Heart left ventricle (tissue), 16 donors: ENCODE results near the gene KIF5C. TPM values are rescaled to one million over a fixed set of nuclear protein-coding genes. Genes with fewer than 3 reads are reported as not detected.

Experiments
- ATAC-seq, 4 donors: fragments of 200-7000 bp; cut with Tn5 transposase; one replicate each; pipeline ENCODE4 v1.9.1; 2020 to 2022; ENCODE audit warnings: moderate library complexity in 4 of 4, mild to moderate bottlenecking in 3 of 4, moderate number of reproducible peaks in 1 of 4
- DNase-seq, 5 donors: peaks; one replicate each; pipeline ENCODE4 v3.0.0-alpha.2; 2020
- H3K27ac ChIP-seq, 12 donors: fragments of 200-600 bp; sonication (generic) in 4 of 12; one replicate each; pipeline versions ENCODE4 v1.5.0 to v1.8.0; 2016 to 2022; ENCODE audit warnings: mild to moderate bottlenecking in 2 of 12
- H3K27me3 ChIP-seq, 9 donors: fragments of 200-600 bp; sonication (generic) in 2 of 9; one replicate each; pipeline versions ENCODE4 v1.5.1 to v1.8.0; 2016 to 2022; ENCODE audit warnings: mild to moderate bottlenecking in 3 of 9
- H3K36me3 ChIP-seq, 9 donors: fragments of 200-600 bp; sonication (generic) in 2 of 9; one replicate each; pipeline versions ENCODE4 v1.5.0 to v1.8.0; 2018 to 2022; ENCODE audit warnings: mild to moderate bottlenecking in 2 of 9
- H3K4me1 ChIP-seq, 12 donors: fragments of 200-600 bp; sonication (generic) in 4 of 12; one replicate each; pipeline versions ENCODE4 v1.5.0 to v1.8.0; 2016 to 2022; ENCODE audit warnings: mild to moderate bottlenecking in 3 of 12
- H3K4me3 ChIP-seq, 12 donors: fragments of 200-600 bp; sonication (generic) in 4 of 12; one replicate each; pipeline versions ENCODE4 v1.5.0 to v1.8.0; 2017 to 2022; ENCODE audit warnings: mild to moderate bottlenecking in 9 of 12, moderate library complexity in 4 of 12
- H3K9me3 ChIP-seq, 12 donors: fragments of 200-600 bp; sonication (generic) in 4 of 12; one replicate each; pipeline versions ENCODE4 v1.5.0 to v1.8.0; 2016 to 2022; ENCODE audit warnings: mild to moderate bottlenecking in 1 of 12
- POLR2A ChIP-seq, 2 donors: fragments of 450-650 bp; IDR thresholded peaks; one replicate each; pipeline ENCODE4 v1.6.1; 2017; ENCODE audit warnings: antibody characterized with exemption in 2 of 2, mild to moderate bottlenecking in 2 of 2, moderate library complexity in 2 of 2
- WGBS, 4 donors: extraction: QIAGEN DNeasy Blood & Tissue Kit in 2 of 4; methylation state at CpG; one replicate each; pipeline versions ENCODE4 v1.1.5 to v1.1.7; 2013 to 2018; 5-methylcytosine and 5-hydroxymethylcytosine counted together
- intact Hi-C, 10 donors: fragments of 100-400 bp; cut with DNase I; formaldehyde crosslinking; loops; one replicate each; pipeline versions ENCODE4 v1.11.1 to v1.14.2; 2022
- polyA plus RNA-seq, 2 donors: library from polyadenylated mRNA; stranded (reverse); fragments of 200-250 nt; gene quantifications; one replicate each; pipeline ENCODE4 v1.2.3, GENCODE V29; 2013
- total RNA-seq, 9 donors: library from RNA; depleted of rRNA in 2 of 9; stranded (reverse); fragments of >200 nt in 2 of 9; fragmentation: NEBNext Ultra II Directional in 3 of 9; extraction: Animal tissue kit (Norgen Biotek cat#: 25700) in 3 of 9; gene quantifications; one replicate each; pipeline versions ENCODE4 v1.1.0 to v1.2.4, GENCODE V29; 2016 to 2023
- TF ChIP-seq, protein P1 (sequence below), 12 donors: fragments of 200-600 bp; sonication (generic) in 4 of 12; IDR thresholded peaks; one replicate each; pipeline versions ENCODE4 v1.5.0 to v1.8.0; 2018 to 2022; ENCODE audit warnings: antibody characterized with exemption in 12 of 12, mild to moderate bottlenecking in 5 of 12
- donor health status: ischemic (EF 13 %, LVEDD 7.1; RV severe dilation, severe dysfunction).
- donor health status: healthy with polysubstance abuse.
- donor health status: DM: no; HTN: yes; CAD: no.
- donor health status: DM: no; HTN: no; CAD: no.
- donor health status: ischemic (EF 25% LVEDD 6.9; RV normal size, moderate dysfunction).
- donor health status: ischemic (EF 25% LVEDD 5.7; RV mildly dilated, moderate dysfunction).
- donor health status: healthy.
- donor health status: DM: yes; HTN: yes; CAD: no.
- donor health status: ischemic (EF 35%, LVEDD 5.7; RV mildly dilated, moderate dysfunction).
- donor health status: nonischemic (EF 11% LVEDD 7.7; RV severe dilation, severe dysfunction).
- donor health status: DM: yes; HTN: yes; CAD: no.
- donor health status: PGD.
- donor health status: ischemic (EF 29% LVEDD 5.4; RV normal size, mild dysfunction).
- donor health status: nonischemic (EF 23%, LVEDD 6.1; RV moderate dilation, normal function).

Gene KIF5C
- total and polyA plus RNA-seq, 11 donors: 0.22 to 1.4 (median 0.48) TPM

- no peak for ATAC-seq
- TF ChIP-seq, protein P1, sequence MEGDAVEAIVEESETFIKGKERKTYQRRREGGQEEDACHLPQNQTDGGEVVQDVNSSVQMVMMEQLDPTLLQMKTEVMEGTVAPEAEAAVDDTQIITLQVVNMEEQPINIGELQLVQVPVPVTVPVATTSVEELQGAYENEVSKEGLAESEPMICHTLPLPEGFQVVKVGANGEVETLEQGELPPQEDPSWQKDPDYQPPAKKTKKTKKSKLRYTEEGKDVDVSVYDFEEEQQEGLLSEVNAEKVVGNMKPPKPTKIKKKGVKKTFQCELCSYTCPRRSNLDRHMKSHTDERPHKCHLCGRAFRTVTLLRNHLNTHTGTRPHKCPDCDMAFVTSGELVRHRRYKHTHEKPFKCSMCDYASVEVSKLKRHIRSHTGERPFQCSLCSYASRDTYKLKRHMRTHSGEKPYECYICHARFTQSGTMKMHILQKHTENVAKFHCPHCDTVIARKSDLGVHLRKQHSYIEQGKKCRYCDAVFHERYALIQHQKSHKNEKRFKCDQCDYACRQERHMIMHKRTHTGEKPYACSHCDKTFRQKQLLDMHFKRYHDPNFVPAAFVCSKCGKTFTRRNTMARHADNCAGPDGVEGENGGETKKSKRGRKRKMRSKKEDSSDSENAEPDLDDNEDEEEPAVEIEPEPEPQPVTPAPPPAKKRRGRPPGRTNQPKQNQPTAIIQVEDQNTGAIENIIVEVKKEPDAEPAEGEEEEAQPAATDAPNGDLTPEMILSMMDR (IDR thresholded peaks at IDR 0.05): no peak
- TF ChIP-seq POLR2A (IDR thresholded peaks at IDR 0.05): no peak
- intact Hi-C loops: no loop called here
Measured at GRCh38 chr2:149012545-149012944, 137.5 kb downstream of the KIF5C start.

DNA sequence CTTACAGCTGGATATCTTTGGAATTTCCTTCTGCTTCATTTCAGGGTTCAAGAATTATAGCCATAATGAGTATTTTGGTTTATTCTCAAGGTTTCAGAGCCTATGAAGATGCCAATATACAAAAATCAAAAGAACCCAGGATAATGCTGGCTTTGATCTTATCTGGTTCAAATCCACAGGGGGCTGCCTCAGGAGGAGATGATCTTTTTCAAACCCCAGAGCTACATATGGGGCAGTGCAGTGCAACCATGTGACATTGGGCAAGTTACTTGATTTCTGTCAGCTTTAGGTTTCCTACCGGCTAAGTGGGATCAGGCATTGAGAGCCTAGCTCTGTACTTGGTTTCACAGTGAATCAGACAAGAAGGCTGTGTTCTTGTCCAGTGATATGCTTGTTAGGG, 140.5 kb downstream of the KIF5C start:
- no peaks in the 10 kb centered on the region for H3K9me3 ChIP-seq
- H3K27me3 ChIP-seq: peaks cover 0 to 5% (median 0%) of the 10 kb centered on the region in 9 donors
- TF ChIP-seq, protein P1 (IDR thresholded peaks at IDR 0.05): no peak
- TF ChIP-seq POLR2A (IDR thresholded peaks at IDR 0.05): no peak
- no peaks in the 10 kb centered on the region for H3K36me3 ChIP-seq
- peaks cover 0 to 6% (median 0%) of the 10 kb centered on the region in 12 donors for H3K4me1 ChIP-seq
- intact Hi-C loops: loop anchor here in 2 of 10 donors (5.0 kb wide), 2 partner anchors 297 to 547 kb away; no protein-coding TSS in a partner anchor
- no peak overlapping the region for H3K27ac ChIP-seq
- 79 to 100% (median 86%) methylated on average over 1 of the region's 1 CpG for WGBS, 4 donors
- DNase-seq: no peak
- H3K4me3 ChIP-seq: no peak overlapping the region
- no peak for ATAC-seq

More at GRCh38 chr2:149012545-149012944, 137.5 kb downstream of the KIF5C start:
- Histone ChIP-seq H3K4me3 (no peak overlapping the region), H3K27me3 (no peaks in the 10 kb centered on the region), H3K27ac (no peak overlapping the region), H3K4me1 (peaks cover 0 to 5% (median 0%) of the 10 kb centered on the region in 12 donors), H3K36me3 (no peaks in the 10 kb centered on the region), H3K9me3 (no peaks in the 10 kb centered on the region)
- WGBS, 4 donors: 71 to 92% (median 84%) methylated on average over 8 to 9 of the region's 9 CpGs
- DNase-seq: no peak

GRCh38 chr2:149015926-149016563, 141.0 kb downstream of the KIF5C start:
- no peak overlapping the region for H3K27ac ChIP-seq
- H3K4me1 ChIP-seq: peaks cover 0 to 6% (median 0%) of the 10 kb centered on the region in 12 donors
- DNase-seq (no peak), ATAC-seq (no peak)
- no peaks in the 10 kb centered on the region for H3K9me3 ChIP-seq
- no peaks in the 10 kb centered on the region for H3K36me3 ChIP-seq
- TF ChIP-seq POLR2A (IDR thresholded peaks at IDR 0.05): no peak
- TF ChIP-seq, protein P1 (IDR thresholded peaks at IDR 0.05): no peak
- WGBS, 4 donors: 79 to 86% (median 82%) methylated on average over 4 of the region's 4 CpGs
- H3K27me3 ChIP-seq: peaks cover 0 to 5% (median 0%) of the 10 kb centered on the region in 9 donors
- H3K4me3 ChIP-seq: no peak overlapping the region
- intact Hi-C loops: loop anchor here in 6 of 10 donors (2.0 to 5.0 kb wide), 3 partner anchors 296 to 546 kb away; no protein-coding TSS in a partner anchor

- Histone ChIP-seq H3K27ac (no peak overlapping the region), H3K4me3 (no peak overlapping the region), H3K9me3 (no peaks in the 10 kb centered on the region), H3K36me3 (no peaks in the 10 kb centered on the region), H3K4me1 (peaks cover 0 to 6% (median 0%) of the 10 kb centered on the region in 12 donors), H3K27me3 (peaks cover 0 to 5% (median 0%) of the 10 kb centered on the region in 9 donors)
- WGBS, 4 donors: 49 to 52% (median 50%) methylated on average over 14 of the region's 14 CpGs
- TF ChIP-seq, protein P1 (IDR thresholded peaks at IDR 0.05): peak; percentile 75 to 91 (median 86)
- no peak for TF ChIP-seq POLR2A (IDR thresholded peaks at IDR 0.05)
- peak in 3 of 4 donors; percentile 58 to 71 (median 65) for ATAC-seq
- intact Hi-C loops: loop anchor here in 7 of 10 donors (1.0 to 5.0 kb wide), 4 partner anchors 295 to 545 kb away; no protein-coding TSS in a partner anchor
- DNase-seq: peak in 4 of 5 donors; percentile 65 to 71 (median 70)
Measured at GRCh38 chr2:149017116-149017985, 142.3 kb downstream of the KIF5C start.
